SK-N-SH (cell line): ENCODE measurements around the gene HS3ST5.

Experiments
- EP300 ChIP-seq, 2 experiments: IDR thresholded peaks; 2 replicates each; pipeline versions ENCODE4 v1.4.0 to v1.6.1; 2012; ENCODE audit warnings: borderline replicate concordance in 1 of 2, low read depth in 1 of 2, low read length in 1 of 2
- EZH2phosphoT487 ChIP-seq: fragments of 200-600 bp; sonication (generic); IDR thresholded peaks from 2 replicates; pipeline ENCODE4 v1.6.1; 2017; ENCODE audit warnings: low read depth, mixed run types, mild to moderate bottlenecking, antibody characterized with exemption, moderate library complexity, borderline replicate concordance
- FOXJ3 ChIP-seq: sonication (generic); formaldehyde crosslinking; IDR thresholded peaks from 2 replicates; pipeline ENCODE4 v1.5.1; 2020; ENCODE audit warnings: mild to moderate bottlenecking, missing genetic modification reagents
- RAD21 ChIP-seq: IDR thresholded peaks from 2 replicates; pipeline ENCODE4 v1.6.1; 2012; ENCODE audit warnings: mild to moderate bottlenecking, low read length
- TAF1 ChIP-seq: IDR thresholded peaks from 2 replicates; pipeline ENCODE4 v1.6.1; 2012; ENCODE audit warnings: low read depth, mild to moderate bottlenecking, low read length, moderate library complexity, borderline replicate concordance
- TEAD4 ChIP-seq: IDR thresholded peaks from 2 replicates; pipeline ENCODE4 v1.4.0; 2012; ENCODE audit warnings: mild to moderate bottlenecking, borderline replicate concordance; ENCODE audit not compliant: insufficient read depth
- TF ChIP-seq, protein P1 (sequence below): fragments of 200-600 bp; sonication (generic); IDR thresholded peaks from 2 replicates; pipeline ENCODE4 v1.6.1; 2017; ENCODE audit warnings: antibody characterized with exemption, mild to moderate bottlenecking, moderate library complexity
- TF ChIP-seq, protein P2 (sequence below): IDR thresholded peaks from 2 replicates; pipeline ENCODE4 v1.4.0; 2012; ENCODE audit warnings: low read depth, borderline replicate concordance

DNA sequence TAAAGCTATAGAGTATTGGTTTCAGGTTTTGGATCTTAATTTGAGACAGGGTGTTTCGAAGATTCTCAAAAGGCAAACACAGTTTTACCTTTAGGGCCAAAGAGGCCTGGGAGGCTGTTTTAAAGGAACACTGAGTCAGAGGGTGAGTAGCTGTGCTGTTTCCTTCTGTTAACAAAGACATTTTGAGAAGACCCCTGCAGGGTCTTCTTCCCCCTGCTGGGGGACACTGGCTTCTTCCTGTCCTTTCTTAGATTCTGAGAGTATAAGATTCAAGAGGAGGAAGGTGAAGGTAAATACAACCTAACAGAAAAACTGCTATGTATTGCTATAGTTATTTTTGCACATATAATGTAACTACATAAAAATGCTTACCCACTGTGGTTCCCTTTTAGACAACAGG lies 19.0 kb downstream of the HS3ST5 start:
- TF ChIP-seq, protein P1, sequence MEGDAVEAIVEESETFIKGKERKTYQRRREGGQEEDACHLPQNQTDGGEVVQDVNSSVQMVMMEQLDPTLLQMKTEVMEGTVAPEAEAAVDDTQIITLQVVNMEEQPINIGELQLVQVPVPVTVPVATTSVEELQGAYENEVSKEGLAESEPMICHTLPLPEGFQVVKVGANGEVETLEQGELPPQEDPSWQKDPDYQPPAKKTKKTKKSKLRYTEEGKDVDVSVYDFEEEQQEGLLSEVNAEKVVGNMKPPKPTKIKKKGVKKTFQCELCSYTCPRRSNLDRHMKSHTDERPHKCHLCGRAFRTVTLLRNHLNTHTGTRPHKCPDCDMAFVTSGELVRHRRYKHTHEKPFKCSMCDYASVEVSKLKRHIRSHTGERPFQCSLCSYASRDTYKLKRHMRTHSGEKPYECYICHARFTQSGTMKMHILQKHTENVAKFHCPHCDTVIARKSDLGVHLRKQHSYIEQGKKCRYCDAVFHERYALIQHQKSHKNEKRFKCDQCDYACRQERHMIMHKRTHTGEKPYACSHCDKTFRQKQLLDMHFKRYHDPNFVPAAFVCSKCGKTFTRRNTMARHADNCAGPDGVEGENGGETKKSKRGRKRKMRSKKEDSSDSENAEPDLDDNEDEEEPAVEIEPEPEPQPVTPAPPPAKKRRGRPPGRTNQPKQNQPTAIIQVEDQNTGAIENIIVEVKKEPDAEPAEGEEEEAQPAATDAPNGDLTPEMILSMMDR = no peak
- TF ChIP-seq, protein P2, sequence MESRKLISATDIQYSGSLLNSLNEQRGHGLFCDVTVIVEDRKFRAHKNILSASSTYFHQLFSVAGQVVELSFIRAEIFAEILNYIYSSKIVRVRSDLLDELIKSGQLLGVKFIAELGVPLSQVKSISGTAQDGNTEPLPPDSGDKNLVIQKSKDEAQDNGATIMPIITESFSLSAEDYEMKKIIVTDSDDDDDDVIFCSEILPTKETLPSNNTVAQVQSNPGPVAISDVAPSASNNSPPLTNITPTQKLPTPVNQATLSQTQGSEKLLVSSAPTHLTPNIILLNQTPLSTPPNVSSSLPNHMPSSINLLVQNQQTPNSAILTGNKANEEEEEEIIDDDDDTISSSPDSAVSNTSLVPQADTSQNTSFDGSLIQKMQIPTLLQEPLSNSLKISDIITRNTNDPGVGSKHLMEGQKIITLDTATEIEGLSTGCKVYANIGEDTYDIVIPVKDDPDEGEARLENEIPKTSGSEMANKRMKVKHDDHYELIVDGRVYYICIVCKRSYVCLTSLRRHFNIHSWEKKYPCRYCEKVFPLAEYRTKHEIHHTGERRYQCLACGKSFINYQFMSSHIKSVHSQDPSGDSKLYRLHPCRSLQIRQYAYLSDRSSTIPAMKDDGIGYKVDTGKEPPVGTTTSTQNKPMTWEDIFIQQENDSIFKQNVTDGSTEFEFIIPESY = no peak
- TF ChIP-seq TAF1 = no peak
- no peak for TF ChIP-seq EZH2phosphoT487
- TF ChIP-seq FOXJ3 (CRISPR knock-in tag) = no peak
- TF ChIP-seq EP300 (IDR thresholded peaks at IDR 0.05; ENCODE audit: borderline replicate concordance in 1 of 2, low read depth in 1 of 2, low read length in 1 of 2) = no peak
- TF ChIP-seq RAD21 = no peak
- TF ChIP-seq TEAD4 = no peak
